ENCODE measurements around the gene ICAM5. TPM values are rescaled to one million over a fixed set of nuclear protein-coding genes. Genes with fewer than 3 reads are reported as not detected.
A peak's percentile ranks its signal among the peaks of the same experiment; 100 is the strongest.

ICAM5 gene
- total RNA-seq, 1 donor from 2014 or later = 5.7 TPM

- H3K27me3 Mint-ChIP-seq (ENCODE audit: low read depth) = no peaks in the 10 kb centered on the region
- no peak overlapping the region for H3K4me3 Mint-ChIP-seq
- H3K4me1 Mint-ChIP-seq = peaks cover 6% of the 10 kb centered on the region
- H3K27ac Mint-ChIP-seq = no peak overlapping the region
- DNase-seq (ENCODE audit: low spot score in 2 of 2, unreplicated experiment in 2 of 2) = no peak
- no peaks in the 10 kb centered on the region for H3K9me3 Mint-ChIP-seq
- no peak for TF ChIP-seq CTCF (IDR thresholded peaks at IDR 0.05; ENCODE audit: unreplicated experiment)
- H3K36me3 Mint-ChIP-seq = peaks cover 3% of the 10 kb centered on the region
Observed at GRCh38 chr19:10327793-10328192, 38.0 kb downstream of the ICAM5 start.

DNA sequence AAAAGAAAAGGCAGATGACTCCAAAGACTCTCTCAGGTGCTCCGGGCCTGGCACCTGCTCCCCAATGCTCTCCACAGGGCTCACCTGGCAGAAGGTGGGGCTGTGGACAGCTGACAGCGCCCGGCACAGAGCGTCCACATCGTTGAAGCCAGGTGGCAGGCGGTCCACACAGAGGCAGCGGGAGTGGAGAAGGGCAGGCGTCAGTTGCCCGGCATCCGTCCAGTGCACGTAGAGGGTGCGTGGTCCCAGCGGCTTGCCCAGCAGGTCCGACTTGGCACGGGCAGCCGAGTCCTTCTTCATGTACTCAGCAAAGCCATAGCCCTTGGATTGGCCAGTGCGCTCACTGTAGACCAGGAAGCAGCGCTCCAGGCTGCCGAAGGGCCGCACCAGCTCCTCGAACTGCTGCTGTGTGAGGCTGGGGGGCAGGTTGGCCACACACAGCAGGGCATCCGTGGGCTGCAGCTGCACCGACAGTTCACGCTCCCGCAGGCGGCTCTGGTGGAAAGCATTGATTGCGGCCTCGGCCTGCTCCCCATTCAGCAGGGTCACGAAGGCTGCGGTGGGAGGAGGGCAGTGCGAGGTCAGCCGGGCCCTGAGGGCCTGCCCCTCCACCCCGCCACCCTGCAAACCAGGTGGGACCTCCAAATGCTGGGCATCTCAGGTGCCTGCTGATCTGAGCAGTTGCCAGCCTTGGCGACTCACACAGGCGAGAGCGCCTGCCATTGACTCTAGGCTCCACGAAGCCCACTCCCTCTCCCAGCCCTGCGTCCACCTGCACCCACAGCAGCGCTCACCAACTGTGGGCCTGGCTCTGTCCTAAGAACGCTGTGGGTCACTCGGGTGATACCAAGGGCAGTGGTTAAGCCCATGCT is 39.0 kb downstream of the ICAM5 start:
- Mint-ChIP-seq H3K4me3 (no peak overlapping the region), H3K27me3 (ENCODE audit: low read depth) (no peaks in the 10 kb centered on the region), H3K36me3 (peaks cover 3% of the 10 kb centered on the region), H3K27ac (no peak overlapping the region), H3K9me3 (no peaks in the 10 kb centered on the region), H3K4me1 (peaks cover 12% of the 10 kb centered on the region)
- TF ChIP-seq CTCF (IDR thresholded peaks at IDR 0.05; ENCODE audit: unreplicated experiment) = no peak
- DNase-seq (ENCODE audit: low spot score in 2 of 2, unreplicated experiment in 2 of 2) = no peak

- H3K9me3 Mint-ChIP-seq = no peaks in the 10 kb centered on the region
- no peaks in the 10 kb centered on the region for H3K27me3 Mint-ChIP-seq (ENCODE audit: low read depth)
- peaks cover 3% of the 10 kb centered on the region for H3K36me3 Mint-ChIP-seq
- TF ChIP-seq CTCF (IDR thresholded peaks at IDR 0.05; ENCODE audit: unreplicated experiment) = no peak
- no peak overlapping the region for H3K4me3 Mint-ChIP-seq
- no peak overlapping the region for H3K27ac Mint-ChIP-seq
- DNase-seq (ENCODE audit: low spot score in 2 of 2, unreplicated experiment in 2 of 2) = no peak
- peaks cover 18% of the 10 kb centered on the region for H3K4me1 Mint-ChIP-seq
Observed at GRCh38 chr19:10329555-10329954, 39.8 kb downstream of the ICAM5 start.

- H3K27ac Mint-ChIP-seq = peak overlapping the region; percentile 97
- H3K36me3 Mint-ChIP-seq = peaks cover 3% of the 10 kb centered on the region
- H3K9me3 Mint-ChIP-seq = no peaks in the 10 kb centered on the region
- no peak for TF ChIP-seq CTCF (IDR thresholded peaks at IDR 0.05; ENCODE audit: unreplicated experiment)
- peaks cover 23% of the 10 kb centered on the region for H3K4me1 Mint-ChIP-seq
- DNase-seq (ENCODE audit: low spot score in 2 of 2, unreplicated experiment in 2 of 2) = no peak
- H3K27me3 Mint-ChIP-seq (ENCODE audit: low read depth) = no peaks in the 10 kb centered on the region
- peak overlapping the region; percentile 96 for H3K4me3 Mint-ChIP-seq
Observed at GRCh38 chr19:10332158-10332964, 42.6 kb downstream of the ICAM5 start.

DNA sequence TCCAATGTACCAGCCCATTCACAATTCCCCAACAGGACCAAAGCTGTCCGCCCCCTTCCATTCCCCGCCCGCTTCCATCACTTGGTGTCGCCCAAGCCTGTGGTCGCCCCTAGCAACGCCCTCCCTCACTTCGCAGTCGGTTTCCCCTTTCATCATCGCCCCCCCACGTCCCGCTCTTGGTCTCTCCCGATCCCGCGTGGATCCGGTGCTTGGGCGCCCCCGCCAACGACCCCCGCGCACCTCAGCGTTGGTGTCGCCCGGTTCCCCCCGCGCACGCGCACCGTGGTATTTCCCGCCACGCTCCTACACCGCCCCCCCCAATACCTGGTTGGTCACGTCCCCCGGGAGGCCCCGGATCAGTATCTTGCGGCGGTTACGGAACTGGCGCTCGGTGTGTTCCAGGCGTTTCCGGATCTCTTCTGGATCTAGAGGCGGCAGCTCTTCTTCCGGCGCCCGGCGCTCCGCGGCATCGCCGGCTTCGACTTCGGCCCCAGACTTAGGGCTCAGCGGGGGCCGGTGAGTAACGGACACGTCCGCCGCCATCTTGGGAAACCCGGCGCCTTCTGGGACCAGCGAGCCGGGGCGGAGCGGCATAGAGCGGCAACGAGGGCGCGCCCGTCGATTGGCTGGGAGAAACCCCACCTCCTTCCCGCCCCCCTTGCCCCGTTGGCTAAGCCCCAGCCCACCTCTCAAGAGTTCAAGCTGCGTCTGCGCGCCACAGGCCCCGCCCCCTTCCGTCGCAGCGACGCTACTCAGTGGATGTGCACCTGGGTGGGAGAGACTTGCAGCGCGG is 43.4 kb downstream of the ICAM5 start, which contains the start of gene RAVER1:
Gene RAVER1, minus strand, starts transcription at position 565 of the 793 bp plus-strand sequence. Its CDS starts 22 bp downstream, at position 543.
- H3K4me3 Mint-ChIP-seq = peak within 1 kb of the TSS; percentile 96
- H3K27ac Mint-ChIP-seq = peak within 1 kb of the TSS; percentile 97
- TF ChIP-seq CTCF (IDR thresholded peaks at IDR 0.05; ENCODE audit: unreplicated experiment) = no peak
- H3K4me1 Mint-ChIP-seq = peaks cover 23% of the 10 kb centered on the region
- no peaks in the 10 kb centered on the region for H3K27me3 Mint-ChIP-seq (ENCODE audit: low read depth)
- peaks cover 3% of the 10 kb centered on the region for H3K36me3 Mint-ChIP-seq
- DNase-seq (ENCODE audit: low spot score in 2 of 2, unreplicated experiment in 2 of 2) = peak; percentile 97
- no peaks in the 10 kb centered on the region for H3K9me3 Mint-ChIP-seq

Measured in mesothelial cell of epicardium (in vitro differentiated cells).